ENCODE data around the gene NOXO1. TPM values are rescaled to one million over a fixed set of nuclear protein-coding genes. Genes with fewer than 3 reads are reported as not detected.

Gene NOXO1
- total and polyA plus RNA-seq, 9 of the 15 experiments (the other 6 are each of a cell fraction or from before 2014, with no cell fraction given): not detected

GRCh38 chr16:2003231-2003826 lies 22.1 kb upstream of the NOXO1 start:
- POLR2A ChIA-PET: interaction anchor here (0.6 to 3.0 kb wide), 11 partner anchors 15 to 502 kb away, joined by 3 to 12 read pairs (median 4); partner anchors contain the start of genes NPW, RPS2 and TRAF7
- H4K20me1 ChIP-seq (replicated peaks; ENCODE audit: control insufficient read depth, insufficient read depth, low read length): peaks cover 39% of the 10 kb centered on the region
- FAIRE-seq: no peak

More at GRCh38 chr16:2003231-2003826, 22.1 kb upstream of the NOXO1 start:
- peaks cover 95% of the 10 kb centered on the region; the same call in 2 of the 3 replicates for H3K36me3 ChIP-seq (ENCODE audit: control insufficient read depth, insufficient read depth, low read length)
- H3K27me3 ChIP-seq (ENCODE audit: control insufficient read depth in 2 of 2, insufficient read depth in 2 of 2, low read length in 2 of 2): no peaks in the 10 kb centered on the region
- H3K27ac ChIP-seq (ENCODE audit: extremely low read depth, low read depth, low read length): no peak overlapping the region
- peak overlapping the region; percentile 1 to 38; a peak in 3 of 4 replicates for H3K9ac ChIP-seq (ENCODE audit: insufficient read depth in 1 of 2, low read depth in 2 of 2, low read length in 2 of 2)
- WGBS (ENCODE audit: insufficient coverage, low coverage, missing lambda C conversion rate): 55% methylated on average over 8 of the region's 8 CpGs
- BruUV-seq (replicated peaks): no TSS peak
- peaks cover 19 to 87% of the 10 kb centered on the region in 2 experiments for H3K4me1 ChIP-seq (replicated peaks in 1 of 2; ENCODE audit: control insufficient read depth in 2 of 2, insufficient read depth in 2 of 2, low read length in 2 of 2)
- no peak overlapping the region for H3K4me2 ChIP-seq (ENCODE audit: insufficient read depth, low read length)
- CTCF ChIA-PET (ENCODE audit: low intra/inter-chr PET ratio): no interaction called here
- in situ Hi-C loops (cut with MboI): no loop called here
- peaks cover 15% of the 10 kb centered on the region for H3K9me1 ChIP-seq (ENCODE audit: control insufficient read depth, insufficient read depth, low read length)
- H2AFZ ChIP-seq (ENCODE audit: low read depth, low read length): no peak overlapping the region
- intact Hi-C loops (cut with micrococcal nuclease): no loop called here
- no peak overlapping the region for H3K4me3 ChIP-seq
- no peaks in the 10 kb centered on the region for H3K9me3 ChIP-seq (replicated peaks; ENCODE audit: control insufficient read depth, insufficient read depth, low read depth, low read length)
- DNase-seq (ENCODE audit: extremely low read depth in 1 of 4, low spot score in 3 of 4) (no peak), ATAC-seq (no peak)
- H3K79me2 ChIP-seq (ENCODE audit: control insufficient read depth, insufficient read depth, low read length): peaks cover 61% of the 10 kb centered on the region
- TF ChIP-seq HDGF (IDR thresholded peaks at IDR 0.05): 0 out of 2 replicates have a peak, but pooled peaks have one; percentile 48
- TF ChIP-seq ZNF740 (CRISPR knock-in tag; IDR thresholded peaks at IDR 0.05): 0 out of 2 replicates have a peak, but pooled peaks have one; percentile 6
- no peak for TF ChIP-seq ZNF740 (tag; IDR thresholded peaks at IDR 0.05)
- 0 out of 2 replicates have a peak, but pooled peaks have one; percentile 8 for TF ChIP-seq GTF2F1 (IDR thresholded peaks at IDR 0.05; ENCODE audit: low read depth, low read length)
- TF ChIP-seq ZNF143 (CRISPR knock-in tag; IDR thresholded peaks at IDR 0.05): 0 out of 2 replicates have a peak, but pooled peaks have one; percentile 11
- no peak for TF ChIP-seq DIDO1 (tag; IDR thresholded peaks at IDR 0.05; ENCODE audit: low read depth)

Data from K562 (cell line).